ENCODE measurements around the gene METAP2. TPM values are rescaled to one million over a fixed set of nuclear protein-coding genes. Genes with fewer than 3 reads are reported as not detected.

Gene METAP2
- total RNA-seq, 2 experiments from 2014 or later, result 108 to 110 TPM

Other genes starting within 250 kb of the METAP2 start
- gene USP44, start 77.3 kb downstream of the METAP2 start, total RNA-seq, result 1 to 10 TPM; 6.6 to 7.6 TPM

All from activated naive CD4-positive, alpha-beta T cell treated with anti-CD3 and anti-CD28 coated beads for 36 hours (primary cell).